A549 (cell line): ENCODE measurements around the gene JAG2. TPM values are rescaled to one million over a fixed set of nuclear protein-coding genes. Genes with fewer than 3 reads are reported as not detected.

Experiments used
- ATAC-seq, 2 experiments: fragments of 200-7000 bp in 1 of 2; fragments of >200 bp in 1 of 2; cut with Nextera tagmentation in 1 of 2; cut with Tn5 transposase in 1 of 2; 3 replicates each; pipeline versions ENCODE4 v1.8.0 to v1.9.1; 2018 to 2020; ENCODE audit warnings: mild to moderate bottlenecking in 1 of 2, moderate library complexity in 1 of 2
- CTCF ChIA-PET: fragments of 300-600 bp; sonication (Branson Sonifier 250); formaldehyde crosslinking; extraction: SDS; loops from one replicate; lab custom pipeline; 2021; ENCODE audit warnings: antibody characterized with exemption, inconsistent platforms; lab: Yijun Ruan, JAX
- POLR2A ChIA-PET: fragments of 350-600 bp; formaldehyde crosslinking; extraction: SDS; loops from one replicate; lab custom pipeline; 2021; ENCODE audit warnings: antibody characterized with exemption, inconsistent platforms; lab: Yijun Ruan, JAX
- DNase-seq, 2 experiments: peaks; one replicate each; pipeline versions ENCODE4 v3.0.0 to v3.0.0-alpha.2; 2011 to 2016; ENCODE audit warnings: low read depth in 1 of 2, low spot score in 1 of 2
- FAIRE-seq: peaks from 2 replicates; lab custom pipeline; 2011; peaks lifted over from hg19 to GRCh38; lab: Jason Lieb, UNC
- H3K27ac ChIP-seq, 2 experiments: fragments of >200 bp; sonication (Bioruptor Twin); formaldehyde crosslinking; 3 replicates each; pipeline ENCODE4 v1.5.1; 2016 to 2017
- H3K4me1 ChIP-seq: fragments of >200 bp; sonication (Bioruptor Twin); formaldehyde crosslinking; 3 replicates; pipeline ENCODE4 v1.6.1; 2016
- H3K4me2 ChIP-seq: fragments of >200 bp; sonication (Bioruptor Twin); formaldehyde crosslinking; 3 replicates; pipeline ENCODE4 v1.6.1; 2016
- H3K4me3 ChIP-seq: fragments of >200 bp; sonication (Bioruptor Twin); formaldehyde crosslinking; 3 replicates; pipeline ENCODE4 v1.5.1; 2016
- H3K9me3 ChIP-seq: fragments of >200 bp; sonication (Bioruptor Twin); formaldehyde crosslinking; 3 replicates; pipeline ENCODE4 v1.6.1; 2016
- CHD4 ChIP-seq: fragments of 200-600 bp; sonication (generic); IDR thresholded peaks from 2 replicates; pipeline ENCODE4 v1.6.1; 2016; ENCODE audit warnings: antibody characterized with exemption, mild to moderate bottlenecking, borderline replicate concordance
- EHMT2 ChIP-seq: fragments of 200-600 bp; sonication (generic); IDR thresholded peaks from 2 replicates; pipeline ENCODE4 v1.6.1; 2016; ENCODE audit warnings: antibody characterized with exemption, low read depth, mild to moderate bottlenecking, moderate library complexity
- ESRRA ChIP-seq: fragments of 150-350 bp; IDR thresholded peaks from 2 replicates; pipeline ENCODE4 v1.6.1; 2014; ENCODE audit warnings: mild to moderate bottlenecking, low read length, borderline replicate concordance
- FOXS1 ChIP-seq: fragments of 250-450 bp; sonication (Bioruptor Pico); IDR thresholded peaks from 2 replicates; pipeline ENCODE4 v1.5.0; 2020; ENCODE audit warnings: mild to moderate bottlenecking, moderate library complexity
- HOXB13 ChIP-seq: fragments of 250-450 bp; sonication (Bioruptor Pico); IDR thresholded peaks from 2 replicates; pipeline ENCODE4 v1.5.0; 2020; ENCODE audit warnings: low read depth, mild to moderate bottlenecking, moderate library complexity
- JUNB ChIP-seq: fragments of >200 bp; sonication (Bioruptor Twin); formaldehyde crosslinking; IDR thresholded peaks from 2 replicates; pipeline ENCODE4 v1.6.1; 2016
- KDM1A ChIP-seq: fragments of 200-600 bp; sonication (generic); IDR thresholded peaks from 2 replicates; pipeline ENCODE4 v1.6.1; 2016; ENCODE audit warnings: low read depth, mild to moderate bottlenecking
- KDM5A ChIP-seq: fragments of 200-600 bp; sonication (generic); IDR thresholded peaks from 2 replicates; pipeline ENCODE4 v1.6.1; 2016; ENCODE audit warnings: antibody characterized with exemption, mild to moderate bottlenecking
- MAZ ChIP-seq: fragments of 150-350 bp; IDR thresholded peaks from 2 replicates; pipeline ENCODE4 v1.6.1; 2014; ENCODE audit warnings: antibody characterized with exemption, low read depth, low read length, borderline replicate concordance
- PHF8 ChIP-seq: fragments of 200-600 bp; sonication (generic); IDR thresholded peaks from 2 replicates; pipeline ENCODE4 v1.6.1; 2016; ENCODE audit warnings: low read depth, mild to moderate bottlenecking, antibody characterized with exemption, moderate library complexity, borderline replicate concordance
- POLR2A ChIP-seq: IDR thresholded peaks from 2 replicates; pipeline ENCODE4 v1.6.1; 2012; ENCODE audit warnings: mild to moderate bottlenecking, low read length
- RAD21 ChIP-seq, 2 experiments: fragments of >200 bp in 1 of 2; sonication (Bioruptor Twin) in 1 of 2; formaldehyde crosslinking in 1 of 2; IDR thresholded peaks in 1 of 2; conservative IDR thresholded peaks in 1 of 2; 2 replicates in 1 of 2; 3 replicates in 1 of 2; pipeline ENCODE4 v1.6.1; 2012 to 2018; ENCODE audit warnings: inconsistent platforms in 1 of 2
- SMC3 ChIP-seq: fragments of >200 bp; sonication (Bioruptor Twin); formaldehyde crosslinking; IDR thresholded peaks from 3 replicates; pipeline ENCODE4 v1.6.1; 2018; ENCODE audit warnings: inconsistent platforms
- ZFP36 ChIP-seq: fragments of 450-650 bp; IDR thresholded peaks from 2 replicates; pipeline ENCODE4 v1.6.1; 2014; ENCODE audit warnings: borderline replicate concordance; ENCODE audit not compliant: partially characterized antibody
- WGBS: methylation state at CpG from one replicate; pipeline ENCODE4 v1.1.6; 2017; ENCODE audit errors: missing lambda C conversion rate; 5-methylcytosine and 5-hydroxymethylcytosine counted together
- polyA plus RNA-seq, 4 experiments: library from polyadenylated mRNA; depleted of rRNA in 3 of 4; stranded (reverse); fragments of >200 nt; fragmentation: RNase III in 1 of 4; extraction: RNeasy Plus Mini Kit Qiagen cat#74134 plus additional on column Dnase treatment in 1 of 4; gene quantifications; 2 replicates in 3 of 4; 3 replicates in 1 of 4; pipeline ENCODE4 v1.2.3, GENCODE V29; 2011 to 2017
- TF ChIP-seq, protein P1 (sequence below): fragments of 150-350 bp; IDR thresholded peaks from 2 replicates; pipeline ENCODE4 v1.6.1; 2014; ENCODE audit warnings: low read depth, mild to moderate bottlenecking, low read length
- TF ChIP-seq, protein P2 (sequence below): IDR thresholded peaks from 2 replicates; pipeline ENCODE4 v1.6.1; 2012
- TF ChIP-seq, protein P3 (sequence below): fragments of 200-600 bp; sonication (generic); IDR thresholded peaks from 2 replicates; pipeline ENCODE4 v1.6.1; 2016; ENCODE audit warnings: antibody characterized with exemption, mild to moderate bottlenecking, moderate library complexity
- TF ChIP-seq, protein P4 (sequence below): fragments of 450-650 bp; IDR thresholded peaks from 2 replicates; pipeline ENCODE4 v1.6.1; 2014; ENCODE audit warnings: antibody characterized with exemption
- TF ChIP-seq, protein P5 (sequence below): fragments of >200 bp; sonication (Bioruptor Twin); formaldehyde crosslinking; IDR thresholded peaks from 3 replicates; pipeline ENCODE4 v1.6.1; 2016

Gene JAG2
- polyA plus RNA-seq, 2 of the 4 experiments (the other 2 are of a cell fraction): 5.9 to 20.4 TPM

DNA sequence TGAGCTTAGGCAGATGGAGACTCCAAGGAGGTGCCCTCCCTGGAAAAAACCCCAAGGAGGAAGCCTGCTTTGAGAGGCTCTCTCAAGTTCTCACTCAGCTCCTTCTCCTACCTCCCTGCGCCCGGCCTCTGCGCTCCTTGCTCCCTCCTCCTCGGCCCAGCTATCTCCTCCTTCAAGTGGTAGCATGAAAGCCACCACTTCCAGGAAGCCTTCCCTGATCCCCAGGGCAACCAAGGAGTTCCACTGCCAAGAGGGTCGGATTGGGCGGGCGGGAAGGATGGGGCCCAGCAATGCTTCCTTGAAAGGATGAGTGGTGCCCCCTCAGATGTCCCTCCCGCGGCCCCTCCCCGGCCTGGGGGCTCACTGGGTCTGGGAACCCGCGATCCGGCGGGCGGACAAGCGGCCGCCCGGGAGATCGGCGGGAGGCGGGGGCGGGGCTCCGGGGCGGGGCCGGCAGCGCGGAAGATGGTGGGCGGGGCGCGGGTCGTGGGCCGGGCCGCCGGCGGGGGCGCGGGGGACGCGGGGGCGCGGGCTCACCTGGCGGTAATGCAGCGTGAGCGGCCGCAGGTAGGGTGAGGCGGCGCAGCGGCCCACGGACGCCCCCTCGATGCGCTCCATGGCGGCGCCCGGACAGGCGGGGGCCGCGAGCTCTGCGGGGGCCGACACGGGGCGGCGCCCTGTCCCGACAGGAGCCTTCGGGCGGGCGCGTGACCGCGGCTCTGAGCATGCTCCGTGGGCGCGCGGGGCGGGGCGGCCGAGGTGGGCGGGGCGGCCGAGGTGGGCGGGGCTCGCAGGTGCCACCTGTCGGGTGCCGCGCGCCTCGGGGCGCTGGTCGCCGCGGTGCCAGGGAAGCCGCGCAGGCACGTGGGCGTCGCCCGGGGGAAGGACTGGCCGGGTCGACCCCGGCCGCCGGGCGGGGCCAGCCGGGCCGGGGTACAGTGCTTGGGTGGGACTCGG, 12.3 kb upstream of the JAG2 start, which contains the start of gene NUDT14 (continued):
- no peak for TF ChIP-seq KDM1A
- TF ChIP-seq, protein P1, sequence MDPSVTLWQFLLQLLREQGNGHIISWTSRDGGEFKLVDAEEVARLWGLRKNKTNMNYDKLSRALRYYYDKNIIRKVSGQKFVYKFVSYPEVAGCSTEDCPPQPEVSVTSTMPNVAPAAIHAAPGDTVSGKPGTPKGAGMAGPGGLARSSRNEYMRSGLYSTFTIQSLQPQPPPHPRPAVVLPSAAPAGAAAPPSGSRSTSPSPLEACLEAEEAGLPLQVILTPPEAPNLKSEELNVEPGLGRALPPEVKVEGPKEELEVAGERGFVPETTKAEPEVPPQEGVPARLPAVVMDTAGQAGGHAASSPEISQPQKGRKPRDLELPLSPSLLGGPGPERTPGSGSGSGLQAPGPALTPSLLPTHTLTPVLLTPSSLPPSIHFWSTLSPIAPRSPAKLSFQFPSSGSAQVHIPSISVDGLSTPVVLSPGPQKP: no peak
- TF ChIP-seq ZFP36: peak; percentile 100
- TF ChIP-seq MAZ: no peak
- TF ChIP-seq, protein P2, sequence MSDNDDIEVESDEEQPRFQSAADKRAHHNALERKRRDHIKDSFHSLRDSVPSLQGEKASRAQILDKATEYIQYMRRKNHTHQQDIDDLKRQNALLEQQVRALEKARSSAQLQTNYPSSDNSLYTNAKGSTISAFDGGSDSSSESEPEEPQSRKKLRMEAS: 0 out of 2 replicates have a peak, but pooled peaks have one; percentile 17
- peak; percentile 45 for TF ChIP-seq POLR2A
- TF ChIP-seq KDM5A: no peak
- no peak for TF ChIP-seq JUNB
- no peak for TF ChIP-seq FOXS1 (CRISPR knock-in tag)
- TF ChIP-seq CHD4: no peak
- TF ChIP-seq HOXB13 (CRISPR knock-in tag): no peak
- TF ChIP-seq, all 56 proteins: peak for 5

DNA sequence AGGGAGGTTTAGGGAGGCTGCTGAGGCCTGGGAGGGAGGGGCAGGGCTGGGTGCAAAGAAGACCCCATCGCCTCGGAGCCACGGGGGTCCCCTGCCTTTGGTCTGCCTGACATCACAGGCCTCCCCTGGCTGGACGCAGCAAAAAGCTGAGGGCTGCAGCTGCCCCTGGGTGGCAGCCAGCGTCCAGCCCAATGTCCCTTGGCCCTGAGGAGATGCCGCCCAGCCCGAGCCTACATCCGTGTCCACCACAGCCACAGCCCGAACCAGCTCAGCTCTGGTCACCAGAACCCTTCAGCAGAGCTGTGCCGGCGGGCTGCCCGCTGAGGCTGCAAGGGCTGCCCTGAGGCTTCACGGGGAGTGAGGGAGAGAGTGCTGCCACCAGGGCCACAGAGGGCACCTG, 10.6 kb upstream of the JAG2 start:
- Histone ChIP-seq H3K4me2 (no peak overlapping the region), H3K4me1 (peaks cover 19% of the 10 kb centered on the region; the same call in 2 of the 3 replicates), H3K9me3 (no peaks in the 10 kb centered on the region), H3K4me3 (no peak overlapping the region)
- 90% methylated on average over 13 of the region's 13 CpGs for WGBS
- CTCF ChIA-PET: interaction anchor here (1.0 to 7.7 kb wide), 3 partner anchors 9 to 88 kb away, joined by 3 to 45 read pairs (median 34); partner anchors contain the start of gene JAG2
- ATAC-seq (no peak), FAIRE-seq (no peak)
- no peak for TF ChIP-seq PHF8
- TF ChIP-seq, protein P3, sequence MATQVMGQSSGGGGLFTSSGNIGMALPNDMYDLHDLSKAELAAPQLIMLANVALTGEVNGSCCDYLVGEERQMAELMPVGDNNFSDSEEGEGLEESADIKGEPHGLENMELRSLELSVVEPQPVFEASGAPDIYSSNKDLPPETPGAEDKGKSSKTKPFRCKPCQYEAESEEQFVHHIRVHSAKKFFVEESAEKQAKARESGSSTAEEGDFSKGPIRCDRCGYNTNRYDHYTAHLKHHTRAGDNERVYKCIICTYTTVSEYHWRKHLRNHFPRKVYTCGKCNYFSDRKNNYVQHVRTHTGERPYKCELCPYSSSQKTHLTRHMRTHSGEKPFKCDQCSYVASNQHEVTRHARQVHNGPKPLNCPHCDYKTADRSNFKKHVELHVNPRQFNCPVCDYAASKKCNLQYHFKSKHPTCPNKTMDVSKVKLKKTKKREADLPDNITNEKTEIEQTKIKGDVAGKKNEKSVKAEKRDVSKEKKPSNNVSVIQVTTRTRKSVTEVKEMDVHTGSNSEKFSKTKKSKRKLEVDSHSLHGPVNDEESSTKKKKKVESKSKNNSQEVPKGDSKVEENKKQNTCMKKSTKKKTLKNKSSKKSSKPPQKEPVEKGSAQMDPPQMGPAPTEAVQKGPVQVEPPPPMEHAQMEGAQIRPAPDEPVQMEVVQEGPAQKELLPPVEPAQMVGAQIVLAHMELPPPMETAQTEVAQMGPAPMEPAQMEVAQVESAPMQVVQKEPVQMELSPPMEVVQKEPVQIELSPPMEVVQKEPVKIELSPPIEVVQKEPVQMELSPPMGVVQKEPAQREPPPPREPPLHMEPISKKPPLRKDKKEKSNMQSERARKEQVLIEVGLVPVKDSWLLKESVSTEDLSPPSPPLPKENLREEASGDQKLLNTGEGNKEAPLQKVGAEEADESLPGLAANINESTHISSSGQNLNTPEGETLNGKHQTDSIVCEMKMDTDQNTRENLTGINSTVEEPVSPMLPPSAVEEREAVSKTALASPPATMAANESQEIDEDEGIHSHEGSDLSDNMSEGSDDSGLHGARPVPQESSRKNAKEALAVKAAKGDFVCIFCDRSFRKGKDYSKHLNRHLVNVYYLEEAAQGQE: no peak
- TF ChIP-seq SMC3: no peak
- TF ChIP-seq, protein P4, sequence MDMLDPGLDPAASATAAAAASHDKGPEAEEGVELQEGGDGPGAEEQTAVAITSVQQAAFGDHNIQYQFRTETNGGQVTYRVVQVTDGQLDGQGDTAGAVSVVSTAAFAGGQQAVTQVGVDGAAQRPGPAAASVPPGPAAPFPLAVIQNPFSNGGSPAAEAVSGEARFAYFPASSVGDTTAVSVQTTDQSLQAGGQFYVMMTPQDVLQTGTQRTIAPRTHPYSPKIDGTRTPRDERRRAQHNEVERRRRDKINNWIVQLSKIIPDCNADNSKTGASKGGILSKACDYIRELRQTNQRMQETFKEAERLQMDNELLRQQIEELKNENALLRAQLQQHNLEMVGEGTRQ: no peak
- no peak for TF ChIP-seq EHMT2
- no peak for TF ChIP-seq RAD21 (conservative IDR thresholded peaks at IDR 0.05 in 1 of 2, IDR thresholded peaks at IDR 0.05 in 1 of 2)
- TF ChIP-seq, protein P5, sequence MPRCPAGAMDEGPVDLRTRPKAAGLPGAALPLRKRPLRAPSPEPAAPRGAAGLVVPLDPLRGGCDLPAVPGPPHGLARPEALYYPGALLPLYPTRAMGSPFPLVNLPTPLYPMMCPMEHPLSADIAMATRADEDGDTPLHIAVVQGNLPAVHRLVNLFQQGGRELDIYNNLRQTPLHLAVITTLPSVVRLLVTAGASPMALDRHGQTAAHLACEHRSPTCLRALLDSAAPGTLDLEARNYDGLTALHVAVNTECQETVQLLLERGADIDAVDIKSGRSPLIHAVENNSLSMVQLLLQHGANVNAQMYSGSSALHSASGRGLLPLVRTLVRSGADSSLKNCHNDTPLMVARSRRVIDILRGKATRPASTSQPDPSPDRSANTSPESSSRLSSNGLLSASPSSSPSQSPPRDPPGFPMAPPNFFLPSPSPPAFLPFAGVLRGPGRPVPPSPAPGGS: no peak
- TF ChIP-seq ESRRA: no peak
- no peak for TF ChIP-seq MAZ
- TF ChIP-seq, all 56 proteins: peak for 0
- DNase-seq: no peak
- H3K27ac ChIP-seq: no peak overlapping the region
- POLR2A ChIA-PET: interaction anchor here (1.0 kb wide), 1 partner anchor 9 kb away, joined by 3 read pairs; no protein-coding TSS in a partner anchor
